IMR-90 (cell line): Measurements from ENCODE around the gene GSTA2. TPM values are rescaled to one million over a fixed set of nuclear protein-coding genes. Genes with fewer than 3 reads are reported as not detected.
"Not testable (repeated sequence)": the region's sequence is repeated elsewhere in the genome, so short reads cannot be mapped to it uniquely, and the experiment has no call there.

Experiments used
- ATAC-seq: fragments of 200-7000 bp; cut with Tn5 transposase; 2 replicates; pipeline ENCODE4 v1.9.1; 2020; ENCODE audit warnings: low read depth, mild to moderate bottlenecking, moderate library complexity
- BruUV-seq: library from RNA; stranded (reverse); fragments of 400-500 nt; replicated peaks from 2 replicates; lab custom pipeline; 2021; lab: Mats Ljungman, UMichigan
- CTCF ChIA-PET: fragments of 300-600 bp; formaldehyde crosslinking; extraction: SDS; loops from one replicate; lab custom pipeline; 2021; ENCODE audit warnings: antibody characterized with exemption; lab: Yijun Ruan, JAX
- POLR2A ChIA-PET: fragments of 300-600 bp; sonication (Branson Sonifier 250); formaldehyde crosslinking; loops from one replicate; lab custom pipeline; 2022; ENCODE audit warnings: antibody characterized with exemption; ENCODE audit not compliant: unreplicated experiment; lab: Charles Lee
- DNase-seq: peaks from one replicate; pipeline ENCODE4 v3.0.0; 2013
- H2AFZ ChIP-seq: replicated peaks from 2 replicates; pipeline ENCODE3; 2013; ENCODE audit warnings: low read length, mild to moderate bottlenecking; ENCODE audit not compliant: poor library complexity
- H2AK5ac ChIP-seq: 2 replicates; pipeline ENCODE4 v1.6.1; 2013; ENCODE audit warnings: low read depth, low read length, inconsistent platforms
- H2AK9ac ChIP-seq: replicated peaks from 2 replicates; pipeline ENCODE3; 2013; ENCODE audit warnings: mild to moderate bottlenecking, low read depth, low read length, moderate library complexity; ENCODE audit not compliant: poor library complexity
- H2BK120ac ChIP-seq: 2 replicates; pipeline ENCODE4 v1.6.1; 2013; ENCODE audit warnings: low read depth, low read length, inconsistent platforms
- H2BK15ac ChIP-seq: 3 replicates; pipeline ENCODE4 v1.6.1; 2013; ENCODE audit warnings: low read depth, low read length, inconsistent platforms
- H2BK20ac ChIP-seq: 2 replicates; pipeline ENCODE4 v1.6.1; 2013; ENCODE audit warnings: low read depth, mild to moderate bottlenecking, inconsistent platforms, low read length, moderate library complexity
- H2BK5ac ChIP-seq: 2 replicates; pipeline ENCODE4 v1.6.1; 2013; ENCODE audit warnings: mild to moderate bottlenecking, low read depth, low read length, inconsistent platforms; ENCODE audit not compliant: poor library complexity, severe bottlenecking
- H3K14ac ChIP-seq: replicated peaks from 2 replicates; pipeline ENCODE4 v1.6.1; 2013; ENCODE audit warnings: low read depth, low read length, inconsistent platforms
- H3K18ac ChIP-seq: 2 replicates; pipeline ENCODE4 v1.6.1; 2013; ENCODE audit warnings: low read depth, low read length, control low read depth
- H3K23ac ChIP-seq: 2 replicates; pipeline ENCODE4 v1.6.1; 2013; ENCODE audit warnings: low read depth, low read length, inconsistent platforms
- H3K27ac ChIP-seq: 2 replicates; pipeline ENCODE4 v1.5.1; 2013; ENCODE audit warnings: mild to moderate bottlenecking, control low read depth, low read length; ENCODE audit not compliant: insufficient read depth
- H3K27me3 ChIP-seq: 2 replicates; pipeline ENCODE4 v1.6.1; 2013; ENCODE audit warnings: low read length; ENCODE audit not compliant: control insufficient read depth, insufficient read depth
- H3K36me3 ChIP-seq: 2 replicates; pipeline ENCODE4 v1.6.1; 2013; ENCODE audit warnings: low read length, mixed read lengths; ENCODE audit not compliant: control insufficient read depth, insufficient read depth
- H3K4ac ChIP-seq: 2 replicates; pipeline ENCODE4 v1.6.1; 2013; ENCODE audit warnings: low read depth, low read length, inconsistent platforms
- H3K4me1 ChIP-seq: 2 replicates; pipeline ENCODE4 v1.6.1; 2013; ENCODE audit warnings: low read length, mixed read lengths; ENCODE audit not compliant: control insufficient read depth, insufficient read depth
- H3K4me2 ChIP-seq: 2 replicates; pipeline ENCODE4 v1.6.1; 2013; ENCODE audit warnings: low read depth, mild to moderate bottlenecking, control low read depth, low read length, moderate library complexity
- H3K4me3 ChIP-seq: 2 replicates; pipeline ENCODE4 v1.5.1; 2013; ENCODE audit warnings: low read depth, mild to moderate bottlenecking, control low read depth, low read length, moderate library complexity; ENCODE audit not compliant: insufficient read depth
- H3K56ac ChIP-seq: 2 replicates; pipeline ENCODE4 v1.6.1; 2013; ENCODE audit warnings: low read length, inconsistent platforms; ENCODE audit not compliant: insufficient read depth; ENCODE audit errors: extremely low read depth
- H3K79me1 ChIP-seq, 2 experiments: 2 replicates each; pipeline ENCODE4 v1.6.1; 2013; ENCODE audit warnings: low read length in 2 of 2, inconsistent platforms in 1 of 2, low read depth in 1 of 2
- H3K9ac ChIP-seq: 2 replicates; pipeline ENCODE4 v1.6.1; 2013; ENCODE audit warnings: low read depth, low read length, control low read depth
- H3K9me1 ChIP-seq: 2 replicates; pipeline ENCODE4 v1.6.1; 2013; ENCODE audit warnings: low read length, inconsistent platforms; ENCODE audit not compliant: insufficient read depth
- H3K9me3 ChIP-seq: 2 replicates; pipeline ENCODE4 v1.6.1; 2013; ENCODE audit warnings: low read length; ENCODE audit not compliant: control insufficient read depth, insufficient read depth
- H4K20me1 ChIP-seq: 2 replicates; pipeline ENCODE4 v1.6.1; 2013; ENCODE audit warnings: low read length, inconsistent platforms; ENCODE audit not compliant: insufficient read depth
- H4K5ac ChIP-seq: 2 replicates; pipeline ENCODE4 v1.6.1; 2013; ENCODE audit warnings: mild to moderate bottlenecking, low read depth, low read length, control low read depth
- H4K8ac ChIP-seq, 2 experiments: 2 replicates each; pipeline ENCODE4 v1.6.1; 2013; ENCODE audit warnings: low read depth in 2 of 2, low read length in 2 of 2, control low read depth in 1 of 2, inconsistent platforms in 1 of 2
- H4K91ac ChIP-seq: 2 replicates; pipeline ENCODE4 v1.6.1; 2013; ENCODE audit warnings: low read depth, low read length, inconsistent platforms; ENCODE audit not compliant: insufficient read depth
- WGBS, 2 experiments: methylation state at CpG; one replicate each; pipeline versions ENCODE4 v1.1.5 to v1.1.7; 2013; ENCODE audit warnings: missing lambda C conversion rate in 2 of 2; ENCODE audit not compliant: insufficient read length in 1 of 2; ENCODE audit errors: extremely low coverage in 2 of 2; 5-methylcytosine and 5-hydroxymethylcytosine counted together
- dilution Hi-C: fragments of 300-500 bp; cut with HindIII; formaldehyde crosslinking; loops from one replicate; pipeline ENCODE4 v1.14.3; 2018; ENCODE audit warnings: low sequenced_read_pairs; ENCODE audit not compliant: unreplicated experiment
- in situ Hi-C: fragments of 300-500 bp; cut with MboI; formaldehyde crosslinking; loops from 3 replicates; pipeline ENCODE4 v1.14.3; 2019; ENCODE audit warnings: low sequenced_read_pairs, inconsistent platforms, mixed read lengths
- intact Hi-C: fragments of 100-400 bp; cut with micrococcal nuclease; formaldehyde crosslinking; loops from 2 replicates; pipeline ENCODE4 v1.10.0; 2022
- polyA plus RNA-seq, 3 experiments: library from polyadenylated mRNA; depleted of rRNA; stranded (reverse); fragments of >200 nt; gene quantifications; 2 replicates each; pipeline ENCODE4 v1.2.3, GENCODE V29; 2012; ENCODE audit warnings: low replicate concordance in 1 of 3
- total RNA-seq: library from RNA; depleted of rRNA; stranded (reverse); fragments of >200 nt; gene quantifications from 2 replicates; pipeline ENCODE4 v1.2.3, GENCODE V29; 2012

Gene GSTA2
- total and polyA plus RNA-seq, 2 of the 4 experiments (the other 2 are of a cell fraction) = not detected

DNA sequence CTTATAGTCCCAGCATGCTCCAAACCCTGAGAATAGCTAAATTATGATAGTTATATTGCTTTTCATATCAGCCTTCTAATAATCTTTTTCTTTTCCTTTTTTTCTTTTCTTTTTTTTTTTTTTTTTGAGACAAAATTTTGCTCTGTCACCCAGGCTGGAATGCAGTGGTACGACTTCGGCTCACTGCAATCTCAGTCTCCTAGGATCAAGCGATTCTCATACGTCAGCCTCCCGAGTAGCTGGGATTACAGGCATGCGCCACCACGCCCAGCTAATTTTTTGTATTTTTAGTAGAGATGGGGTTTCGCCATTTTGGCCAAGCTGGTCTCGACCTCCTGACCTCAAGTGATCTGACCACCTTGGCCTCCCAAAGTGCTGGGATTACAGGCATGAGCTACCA, 48.5 kb downstream of the GSTA2 start:
- H3K4ac ChIP-seq, H2BK120ac ChIP-seq, DNase-seq, in situ Hi-C loops, H3K14ac ChIP-seq, H4K91ac ChIP-seq, H2AFZ ChIP-seq, BruUV-seq, H3K56ac ChIP-seq, CTCF ChIA-PET, POLR2A ChIA-PET, H3K9me3 ChIP-seq, H4K20me1 ChIP-seq, H3K4me1 ChIP-seq, H3K4me2 ChIP-seq, H2AK9ac ChIP-seq, H2BK15ac ChIP-seq, ATAC-seq, H2AK5ac ChIP-seq, H3K27ac ChIP-seq, H3K18ac ChIP-seq, H3K79me1 ChIP-seq, H3K23ac ChIP-seq, H4K8ac ChIP-seq, intact Hi-C loops, H2BK5ac ChIP-seq, dilution Hi-C loops, H3K9ac ChIP-seq, H4K5ac ChIP-seq, H3K4me3 ChIP-seq, H3K9me1 ChIP-seq, H2BK20ac ChIP-seq, H3K36me3 ChIP-seq: not testable (repeated sequence)
- peaks cover 16% of the 10 kb centered on the region for H3K27me3 ChIP-seq
- no CpG with 5 or more reads among the region's 9 CpGs for WGBS, 2 experiments
